GM18861 (cell line): Measurements from ENCODE around the gene WNT5A.

Source experiments
- ATAC-seq: cut with Tn5 transposase; IDR thresholded peaks from one replicate; pipeline ENCODE4 v1.9.1; 2021; ENCODE audit not compliant: unreplicated experiment

Gene WNT5A

GRCh38 chr3:55482496-55483195 lies 4.5 kb downstream of the WNT5A start:
- no peak for ATAC-seq

- ATAC-seq, result no peak
Observed at GRCh38 chr3:55481744-55482495, 5.2 kb downstream of the WNT5A start.

GRCh38 chr3:55480911-55481743 lies 6.0 kb downstream of the WNT5A start:
- ATAC-seq, result no peak

GRCh38 chr3:55477306-55478303 lies 9.5 kb downstream of the WNT5A start:
- no peak for ATAC-seq

- ATAC-seq, result no peak
Observed at GRCh38 chr3:55476515-55476914, 10.6 kb downstream of the WNT5A start.

- no peak for ATAC-seq
Observed at GRCh38 chr3:55474213-55474632, 12.9 kb downstream of the WNT5A start.

GRCh38 chr3:55473788-55474187 lies 13.3 kb downstream of the WNT5A start:
- no peak for ATAC-seq

- no peak for ATAC-seq
Observed at GRCh38 chr3:55471522-55472280, 15.4 kb downstream of the WNT5A start.

- no peak for ATAC-seq
Observed at GRCh38 chr3:55471084-55471483, 16.0 kb downstream of the WNT5A start.

- no peak for ATAC-seq
Observed at GRCh38 chr3:55469957-55470526, 17.1 kb downstream of the WNT5A start.

GRCh38 chr3:55468251-55468650 lies 18.9 kb downstream of the WNT5A start:
- ATAC-seq, result no peak

- ATAC-seq, result no peak
Observed at GRCh38 chr3:55467099-55467498, 20.0 kb downstream of the WNT5A start.

- no peak for ATAC-seq
Observed at GRCh38 chr3:55466526-55466925, 20.6 kb downstream of the WNT5A start.

GRCh38 chr3:55461896-55462295 lies 25.2 kb downstream of the WNT5A start:
- no peak for ATAC-seq

- ATAC-seq, result no peak
Observed at GRCh38 chr3:55459838-55460237, 27.3 kb downstream of the WNT5A start.

GRCh38 chr3:55458181-55458790 lies 28.8 kb downstream of the WNT5A start:
- ATAC-seq, result no peak

- no peak for ATAC-seq
Observed at GRCh38 chr3:55455915-55456314, 31.2 kb downstream of the WNT5A start.

GRCh38 chr3:55454611-55455010 lies 32.5 kb downstream of the WNT5A start:
- ATAC-seq, result no peak
